ENCODE data around the gene CA10. TPM values are rescaled to one million over a fixed set of nuclear protein-coding genes. Genes with fewer than 3 reads are reported as not detected.

CA10 gene
- total and polyA plus RNA-seq, 2 donors (not counting 1 experiment from before 2014, with no cell fraction given), result not detected

- Mint-ChIP-seq H3K27me3 (peaks cover 34% of the 10 kb centered on the region), H3K9me3 (ENCODE audit: insufficient read depth) (no peaks in the 10 kb centered on the region), H3K4me3 (no peak overlapping the region), H3K27ac (no peak overlapping the region), H3K4me1 (no peaks in the 10 kb centered on the region)
- no peak overlapping the region for H3K9ac ChIP-seq (ENCODE audit: low read length)
- no peak overlapping the region for H3K4me3 ChIP-seq (ENCODE audit: control extremely low read depth in 1 of 5, extremely low read depth in 1 of 5, insufficient read depth in 1 of 5, low read depth in 2 of 5, low read length in 4 of 5)
- no peaks in the 10 kb centered on the region for H3K36me3 ChIP-seq (replicated peaks in 1 of 2; ENCODE audit: control extremely low read depth in 1 of 2, control insufficient read depth in 1 of 2, extremely low read depth in 1 of 2, insufficient read depth in 2 of 2, low read length in 1 of 2)
- H2AFZ ChIP-seq (ENCODE audit: insufficient read depth, low read depth, low read length, poor library complexity, severe bottlenecking), result no peak overlapping the region
- ChIA-PET POLR2A (no interaction called here), CTCF (no interaction called here)
- DNase-seq (no peak), ATAC-seq (ENCODE audit: low read depth) (no peak)
- H3K4me1 ChIP-seq (ENCODE audit: control insufficient read depth in 2 of 2, insufficient read depth in 2 of 2, low read length in 2 of 2), result no peaks in the 10 kb centered on the region
- peaks cover 0 to 39% (median 12%) of the 10 kb centered on the region in 4 experiments for H3K27me3 ChIP-seq (replicated peaks in 1 of 4; ENCODE audit: control extremely low read depth in 1 of 4, control insufficient read depth in 3 of 4, insufficient read depth in 4 of 4, low read length in 3 of 4)
- no peak overlapping the region for H3K4me2 ChIP-seq (replicated peaks; ENCODE audit: low read depth, low read length, poor library complexity, severe bottlenecking)
- H4K20me1 ChIP-seq (ENCODE audit: control insufficient read depth, insufficient read depth, low read length, poor library complexity, severe bottlenecking), result no peaks in the 10 kb centered on the region
- intact Hi-C loops (cut with micrococcal nuclease), result no loop called here
- WGBS (ENCODE audit: insufficient coverage), result 28% methylated on average over 8 of the region's 14 CpGs
- TF ChIP-seq, protein P1, sequence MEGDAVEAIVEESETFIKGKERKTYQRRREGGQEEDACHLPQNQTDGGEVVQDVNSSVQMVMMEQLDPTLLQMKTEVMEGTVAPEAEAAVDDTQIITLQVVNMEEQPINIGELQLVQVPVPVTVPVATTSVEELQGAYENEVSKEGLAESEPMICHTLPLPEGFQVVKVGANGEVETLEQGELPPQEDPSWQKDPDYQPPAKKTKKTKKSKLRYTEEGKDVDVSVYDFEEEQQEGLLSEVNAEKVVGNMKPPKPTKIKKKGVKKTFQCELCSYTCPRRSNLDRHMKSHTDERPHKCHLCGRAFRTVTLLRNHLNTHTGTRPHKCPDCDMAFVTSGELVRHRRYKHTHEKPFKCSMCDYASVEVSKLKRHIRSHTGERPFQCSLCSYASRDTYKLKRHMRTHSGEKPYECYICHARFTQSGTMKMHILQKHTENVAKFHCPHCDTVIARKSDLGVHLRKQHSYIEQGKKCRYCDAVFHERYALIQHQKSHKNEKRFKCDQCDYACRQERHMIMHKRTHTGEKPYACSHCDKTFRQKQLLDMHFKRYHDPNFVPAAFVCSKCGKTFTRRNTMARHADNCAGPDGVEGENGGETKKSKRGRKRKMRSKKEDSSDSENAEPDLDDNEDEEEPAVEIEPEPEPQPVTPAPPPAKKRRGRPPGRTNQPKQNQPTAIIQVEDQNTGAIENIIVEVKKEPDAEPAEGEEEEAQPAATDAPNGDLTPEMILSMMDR (IDR thresholded peaks at IDR 0.05), result no peak
- no peak for TF ChIP-seq EZH2 (IDR thresholded peaks at IDR 0.05; ENCODE audit: borderline replicate concordance, insufficient read depth, low read depth, low read length, poor library complexity, severe bottlenecking)
- H3K79me2 ChIP-seq (ENCODE audit: control insufficient read depth, insufficient read depth, low read length), result no peaks in the 10 kb centered on the region
- H3K9me3 ChIP-seq (ENCODE audit: control extremely low read depth in 1 of 3, control insufficient read depth in 2 of 3, insufficient read depth in 1 of 3, low read length in 2 of 3), result peaks cover 0 to 28% (median 0%) of the 10 kb centered on the region in 3 donors
- H3K27ac ChIP-seq (ENCODE audit: low read length in 2 of 2), result no peak overlapping the region
These were observed 1.6 kb downstream of the CA10 start for GRCh38 chr17:52156576-52157570.

- H3K27ac ChIP-seq (ENCODE audit: low read length in 2 of 2), result no peak overlapping the region
- H3K9me3 ChIP-seq (ENCODE audit: control extremely low read depth in 1 of 3, control insufficient read depth in 2 of 3, insufficient read depth in 1 of 3, low read length in 2 of 3), result peaks cover 0 to 27% (median 0%) of the 10 kb centered on the region in 3 donors
- H3K27me3 ChIP-seq (replicated peaks in 1 of 4; ENCODE audit: control extremely low read depth in 1 of 4, control insufficient read depth in 3 of 4, insufficient read depth in 4 of 4, low read length in 3 of 4), result peaks cover 0 to 37% (median 12%) of the 10 kb centered on the region in 4 experiments
- H3K36me3 ChIP-seq (replicated peaks in 1 of 2; ENCODE audit: control extremely low read depth in 1 of 2, control insufficient read depth in 1 of 2, extremely low read depth in 1 of 2, insufficient read depth in 2 of 2, low read length in 1 of 2), result no peaks in the 10 kb centered on the region
- H3K4me1 ChIP-seq (ENCODE audit: control insufficient read depth in 2 of 2, insufficient read depth in 2 of 2, low read length in 2 of 2), result no peaks in the 10 kb centered on the region
- peaks cover 28% of the 10 kb centered on the region for H3K27me3 Mint-ChIP-seq
- ATAC-seq (ENCODE audit: low read depth) (no peak), DNase-seq (no peak)
- H3K4me1 Mint-ChIP-seq, result no peaks in the 10 kb centered on the region
- intact Hi-C loops (cut with micrococcal nuclease), result no loop called here
- no peaks in the 10 kb centered on the region for H3K9me3 Mint-ChIP-seq (ENCODE audit: insufficient read depth)
- H3K79me2 ChIP-seq (ENCODE audit: control insufficient read depth, insufficient read depth, low read length), result no peaks in the 10 kb centered on the region
- H3K4me3 ChIP-seq (ENCODE audit: control extremely low read depth in 1 of 5, extremely low read depth in 1 of 5, insufficient read depth in 1 of 5, low read depth in 2 of 5, low read length in 4 of 5), result no peak overlapping the region
- H2AFZ ChIP-seq (ENCODE audit: insufficient read depth, low read depth, low read length, poor library complexity, severe bottlenecking), result no peak overlapping the region
- H4K20me1 ChIP-seq (ENCODE audit: control insufficient read depth, insufficient read depth, low read length, poor library complexity, severe bottlenecking), result no peaks in the 10 kb centered on the region
- H3K9ac ChIP-seq (ENCODE audit: low read length), result no peak overlapping the region
- TF ChIP-seq EZH2 (IDR thresholded peaks at IDR 0.05; ENCODE audit: borderline replicate concordance, insufficient read depth, low read depth, low read length, poor library complexity, severe bottlenecking), result no peak
- TF ChIP-seq, protein P1 (IDR thresholded peaks at IDR 0.05), result no peak
- H3K27ac Mint-ChIP-seq, result no peak overlapping the region
- CTCF ChIA-PET, result no interaction called here
- POLR2A ChIA-PET, result no interaction called here
- H3K4me2 ChIP-seq (replicated peaks; ENCODE audit: low read depth, low read length, poor library complexity, severe bottlenecking), result no peak overlapping the region
- no peak overlapping the region for H3K4me3 Mint-ChIP-seq
These were observed 3.2 kb downstream of the CA10 start for GRCh38 chr17:52155301-52155700.
